GM18511 (cell line): ENCODE measurements around the gene TPX2.
A peak's percentile ranks its signal among the peaks of the same experiment; 100 is the strongest.

Source experiments
- ATAC-seq: cut with Tn5 transposase; IDR thresholded peaks from one replicate; pipeline ENCODE4 v1.9.1; 2021; ENCODE audit warnings: mild to moderate bottlenecking, moderate library complexity; ENCODE audit not compliant: unreplicated experiment

TPX2 gene

GRCh38 chr20:31705598-31706597 is 33.2 kb upstream of the TPX2 start:
- ATAC-seq, result peak; percentile 92

DNA sequence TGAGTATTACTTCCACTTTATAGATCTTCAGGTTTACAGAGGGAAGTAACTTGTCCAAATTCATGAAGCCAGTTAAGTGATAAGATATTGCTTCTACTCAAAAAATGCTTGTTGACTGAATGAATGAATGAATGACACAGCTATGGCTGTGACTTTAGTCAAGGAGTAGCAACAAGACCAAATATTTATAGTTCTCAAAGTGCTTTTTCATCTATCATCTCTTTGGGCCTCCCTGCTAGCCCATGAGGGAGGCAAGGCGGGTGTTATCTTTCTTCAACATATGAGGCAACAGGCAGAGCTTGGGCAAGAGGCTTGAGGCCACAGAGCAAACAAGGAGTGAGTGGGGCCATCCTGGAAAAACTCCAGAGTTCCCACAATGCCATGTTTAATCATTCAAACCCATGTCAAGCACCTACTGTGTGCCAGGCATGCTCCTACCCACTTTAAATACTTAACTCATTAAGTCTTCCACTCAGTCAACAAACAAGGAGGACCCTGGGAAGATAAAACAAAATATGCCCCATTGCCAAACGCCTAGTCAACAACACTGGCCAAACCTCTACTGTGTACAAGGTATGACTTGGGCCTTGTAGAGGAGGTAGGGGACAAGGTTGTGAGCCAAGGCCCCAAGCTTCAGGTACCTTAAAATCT is 32.4 kb upstream of the TPX2 start:
- ATAC-seq, result no peak

- ATAC-seq, result no peak
Measured at GRCh38 chr20:31707258-31707615, 31.9 kb upstream of the TPX2 start.

DNA sequence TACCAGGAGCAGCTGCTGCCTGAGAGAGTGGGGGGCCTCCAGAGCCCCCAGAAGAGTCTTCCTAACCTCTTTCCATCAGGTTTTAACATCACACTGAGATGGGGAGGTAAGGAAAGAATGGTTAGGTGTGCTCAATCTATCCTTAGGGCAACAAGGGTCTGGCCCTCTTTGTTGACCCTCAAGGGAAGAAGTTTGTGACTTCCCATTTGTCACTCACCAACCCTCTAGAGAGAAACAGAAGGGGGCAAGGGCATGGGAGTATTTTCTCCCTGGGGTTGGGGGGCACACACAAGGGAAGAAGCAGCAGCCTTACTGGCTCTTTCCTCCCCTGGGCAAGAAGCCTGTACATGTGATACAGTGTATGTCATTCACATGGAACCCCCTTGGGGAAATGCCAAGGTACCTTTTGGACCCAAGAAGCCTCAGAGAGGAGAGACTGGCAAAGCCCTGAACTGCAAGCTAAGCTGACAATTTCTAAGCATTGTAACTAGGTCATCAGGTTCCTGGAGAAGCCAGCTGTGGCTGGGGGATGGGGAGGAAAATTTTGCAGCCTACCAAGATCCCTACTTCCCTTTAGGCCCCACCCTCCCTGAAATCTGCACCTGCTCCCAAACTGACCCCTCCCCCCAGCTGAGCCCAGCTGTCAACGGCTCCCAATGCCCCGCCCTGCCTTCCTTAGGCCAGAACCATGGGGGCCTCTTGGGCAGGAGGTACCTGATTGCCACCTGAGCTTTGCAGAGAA is 30.9 kb upstream of the TPX2 start:
- no peak for ATAC-seq

DNA sequence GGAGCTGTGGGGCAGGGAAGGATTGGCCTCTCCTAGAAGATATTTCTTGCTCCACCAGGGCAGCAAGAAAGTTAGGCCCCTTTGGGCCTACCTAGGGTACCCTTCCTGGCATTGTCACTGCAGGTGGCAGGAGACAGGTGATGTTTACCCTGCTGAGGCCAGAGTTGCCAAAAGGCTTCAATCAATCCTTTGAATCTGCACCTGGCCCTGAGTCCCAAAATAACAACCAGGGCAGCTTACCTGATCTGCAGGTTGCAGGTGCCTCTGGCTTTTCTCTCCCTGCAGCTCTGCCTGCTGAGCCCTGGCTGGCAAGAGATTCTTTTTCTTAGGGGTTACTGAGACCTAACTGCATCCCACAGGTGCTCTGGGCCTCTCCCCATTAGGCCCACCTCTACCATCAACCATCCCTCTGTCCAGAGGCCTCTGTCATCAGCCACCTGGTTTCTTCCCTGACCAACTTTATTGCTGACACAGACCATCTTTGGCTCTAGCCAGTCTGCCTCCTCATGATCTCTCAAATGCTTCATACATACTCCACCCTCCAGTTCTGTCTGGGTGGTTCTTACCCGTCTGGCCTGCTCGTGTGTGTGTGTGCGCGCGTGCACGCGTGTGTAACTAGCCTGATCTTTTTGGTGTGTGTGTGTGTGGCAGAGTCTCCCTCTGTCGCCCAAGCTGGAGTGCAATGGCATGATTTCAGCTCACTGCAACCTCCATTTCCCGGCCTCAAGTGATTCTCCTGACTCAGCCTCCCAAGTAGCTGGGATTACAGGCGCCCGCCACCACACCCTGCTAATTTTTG is 30.2 kb upstream of the TPX2 start:
- no peak for ATAC-seq

DNA sequence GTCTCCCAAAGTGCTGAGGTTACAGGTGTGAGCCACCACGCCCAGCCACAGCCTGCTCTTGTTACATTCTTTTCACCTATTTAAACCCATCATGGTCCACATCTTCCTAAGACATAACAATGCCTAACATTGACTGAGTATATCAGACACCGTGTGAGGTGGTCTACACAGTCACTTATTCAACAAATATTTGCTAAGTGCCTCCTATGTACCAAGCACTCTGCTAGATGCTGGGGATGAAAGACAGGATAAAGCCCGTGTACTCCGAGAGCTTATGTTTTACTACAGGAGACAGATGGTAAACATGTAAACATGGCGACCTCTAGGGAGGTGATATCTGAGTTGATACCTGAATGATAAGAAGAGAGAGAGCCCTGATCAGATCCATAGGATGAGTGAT is 29.2 kb upstream of the TPX2 start:
- no peak for ATAC-seq

- no peak for ATAC-seq
Measured at GRCh38 chr20:31710423-31711108, 28.5 kb upstream of the TPX2 start.

GRCh38 chr20:31711179-31712111 is 27.6 kb upstream of the TPX2 start:
- ATAC-seq, result no peak

- no peak for ATAC-seq
Measured at GRCh38 chr20:31712112-31712553, 27.0 kb upstream of the TPX2 start.

DNA sequence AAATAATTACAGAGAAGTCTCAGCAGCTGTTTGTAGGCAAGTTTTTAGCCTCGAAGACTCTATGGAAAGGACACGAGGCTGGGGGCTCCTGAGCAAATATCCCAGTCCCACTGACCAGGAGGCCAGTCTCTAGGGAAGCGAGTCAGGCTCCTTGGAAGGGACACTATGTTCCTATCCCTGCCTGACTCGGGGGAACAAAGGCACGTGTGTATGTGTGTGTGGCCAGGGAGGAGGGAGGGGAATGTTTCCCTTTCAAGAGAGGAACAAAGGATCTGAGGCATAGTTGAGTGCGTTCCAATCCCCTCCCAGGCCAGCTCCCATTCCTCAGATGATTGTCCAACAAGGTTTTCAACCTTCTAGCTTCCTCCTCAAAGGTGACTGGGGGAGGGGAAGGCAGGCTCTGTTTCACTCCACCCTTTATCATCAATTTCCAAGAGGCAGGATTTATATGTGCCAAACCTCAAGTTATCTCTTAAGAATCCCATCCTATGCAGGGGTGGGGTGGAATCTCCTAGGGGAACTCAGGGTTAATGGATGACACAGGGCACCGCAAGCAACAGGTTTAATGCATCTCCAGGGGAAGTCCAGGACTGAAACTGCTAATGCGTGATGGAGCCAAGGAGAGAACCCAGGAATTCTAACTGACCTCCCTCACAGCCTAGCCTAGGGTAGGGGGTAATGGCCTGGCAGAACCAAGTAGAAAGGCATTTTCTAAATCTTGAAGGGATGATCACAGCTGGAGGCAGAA is 26.4 kb upstream of the TPX2 start:
- no peak for ATAC-seq

- no peak for ATAC-seq
Measured at GRCh38 chr20:31713312-31714273, 25.5 kb upstream of the TPX2 start.

DNA sequence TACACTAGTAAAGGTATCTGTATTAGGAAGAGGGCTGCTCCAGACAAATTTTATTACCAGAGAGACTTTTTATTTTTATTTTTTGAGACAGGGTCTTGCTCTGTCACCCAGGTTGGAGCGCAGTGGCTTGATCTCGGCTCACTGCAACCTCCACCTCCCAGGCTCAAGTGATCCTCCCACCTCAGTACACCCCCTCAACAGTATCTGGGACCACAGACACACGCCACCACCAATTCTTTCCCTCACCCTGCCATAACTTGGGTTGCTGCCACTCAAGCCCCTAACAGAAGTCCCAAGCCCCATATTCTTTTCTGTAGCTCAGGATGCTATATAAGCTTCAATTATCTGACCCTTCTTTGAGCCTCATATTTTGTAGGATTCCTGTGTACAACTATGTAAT is 23.3 kb upstream of the TPX2 start:
- no peak for ATAC-seq

GRCh38 chr20:31716351-31716750 is 22.7 kb upstream of the TPX2 start:
- ATAC-seq, result no peak

DNA sequence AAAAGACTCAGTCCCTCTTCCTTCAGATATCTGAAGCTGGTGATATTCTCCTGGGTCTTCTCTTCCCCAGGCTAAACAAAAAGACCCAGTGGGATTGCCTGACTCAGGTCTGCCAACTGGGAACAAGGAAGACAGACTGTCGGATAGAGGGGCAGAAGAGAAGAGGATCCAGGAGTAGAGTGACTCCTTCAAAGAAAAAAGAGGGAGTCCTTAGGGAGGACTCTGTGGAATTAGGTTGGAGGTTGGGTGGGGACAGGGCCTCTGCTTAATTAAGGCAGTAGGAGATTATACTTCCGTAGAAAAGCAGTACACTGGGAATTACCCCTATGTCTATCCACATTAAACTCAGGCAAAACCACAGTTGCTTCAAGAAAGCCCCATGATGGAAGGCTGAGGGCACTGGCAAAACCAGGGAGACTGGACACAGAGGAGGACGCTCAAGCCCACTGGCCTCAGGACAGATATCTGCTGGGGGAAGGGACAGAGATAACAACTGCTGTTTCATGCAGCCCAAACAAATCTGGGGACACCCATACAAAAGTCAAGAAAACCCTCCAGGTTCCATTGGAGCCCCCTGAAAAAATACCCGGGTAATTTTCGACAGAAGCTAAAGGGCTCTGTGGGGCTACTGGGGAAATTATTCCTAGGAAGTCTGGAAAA is 22.1 kb upstream of the TPX2 start:
- ATAC-seq, result peak; percentile 18

- ATAC-seq, result peak; percentile 62
Measured at GRCh38 chr20:31717478-31718201, 21.4 kb upstream of the TPX2 start.
